AG09319 (cell line): Measurements from ENCODE around the gene CFAP99.

Experiments
- DNase-seq: peaks from one replicate; pipeline ENCODE4 v3.0.0-alpha.2; 2010; ENCODE audit warnings: low read depth; ENCODE audit errors: extremely low read depth
- TF ChIP-seq, protein P1 (sequence below): IDR thresholded peaks from 2 replicates; pipeline ENCODE4 v1.5.1; 2011; ENCODE audit warnings: low read depth, mild to moderate bottlenecking, inconsistent platforms, low read length, moderate library complexity

CFAP99 gene

DNA sequence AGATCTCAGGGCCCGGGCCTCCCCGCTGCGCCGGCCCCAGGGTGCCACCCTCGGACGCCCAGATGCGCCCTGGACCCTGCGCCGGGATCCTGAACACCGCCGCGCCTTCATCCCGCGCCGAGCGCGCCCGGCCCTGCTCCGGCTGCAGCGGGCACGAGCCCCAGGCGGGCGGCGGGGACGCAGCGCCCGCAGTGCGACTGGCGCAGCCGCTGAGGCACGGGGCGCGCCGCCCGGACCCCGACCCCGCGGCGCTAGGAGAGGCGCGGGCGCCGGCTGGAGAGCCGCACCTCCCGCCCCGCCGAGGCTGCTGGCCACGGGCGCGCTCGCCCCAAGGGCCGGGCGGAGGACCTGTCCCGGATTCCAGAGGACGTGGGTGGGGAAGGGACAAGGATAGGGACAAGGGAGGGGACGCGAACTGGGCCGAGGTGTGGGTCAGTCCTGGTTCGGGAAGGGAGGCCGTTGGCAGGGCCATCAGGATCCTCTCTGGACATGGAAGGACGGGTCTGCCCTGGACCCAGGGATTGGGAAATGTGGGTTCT is 1.5 kb upstream of the CFAP99 start:
- TF ChIP-seq, protein P1, sequence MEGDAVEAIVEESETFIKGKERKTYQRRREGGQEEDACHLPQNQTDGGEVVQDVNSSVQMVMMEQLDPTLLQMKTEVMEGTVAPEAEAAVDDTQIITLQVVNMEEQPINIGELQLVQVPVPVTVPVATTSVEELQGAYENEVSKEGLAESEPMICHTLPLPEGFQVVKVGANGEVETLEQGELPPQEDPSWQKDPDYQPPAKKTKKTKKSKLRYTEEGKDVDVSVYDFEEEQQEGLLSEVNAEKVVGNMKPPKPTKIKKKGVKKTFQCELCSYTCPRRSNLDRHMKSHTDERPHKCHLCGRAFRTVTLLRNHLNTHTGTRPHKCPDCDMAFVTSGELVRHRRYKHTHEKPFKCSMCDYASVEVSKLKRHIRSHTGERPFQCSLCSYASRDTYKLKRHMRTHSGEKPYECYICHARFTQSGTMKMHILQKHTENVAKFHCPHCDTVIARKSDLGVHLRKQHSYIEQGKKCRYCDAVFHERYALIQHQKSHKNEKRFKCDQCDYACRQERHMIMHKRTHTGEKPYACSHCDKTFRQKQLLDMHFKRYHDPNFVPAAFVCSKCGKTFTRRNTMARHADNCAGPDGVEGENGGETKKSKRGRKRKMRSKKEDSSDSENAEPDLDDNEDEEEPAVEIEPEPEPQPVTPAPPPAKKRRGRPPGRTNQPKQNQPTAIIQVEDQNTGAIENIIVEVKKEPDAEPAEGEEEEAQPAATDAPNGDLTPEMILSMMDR = no peak
- DNase-seq = no peak

DNA sequence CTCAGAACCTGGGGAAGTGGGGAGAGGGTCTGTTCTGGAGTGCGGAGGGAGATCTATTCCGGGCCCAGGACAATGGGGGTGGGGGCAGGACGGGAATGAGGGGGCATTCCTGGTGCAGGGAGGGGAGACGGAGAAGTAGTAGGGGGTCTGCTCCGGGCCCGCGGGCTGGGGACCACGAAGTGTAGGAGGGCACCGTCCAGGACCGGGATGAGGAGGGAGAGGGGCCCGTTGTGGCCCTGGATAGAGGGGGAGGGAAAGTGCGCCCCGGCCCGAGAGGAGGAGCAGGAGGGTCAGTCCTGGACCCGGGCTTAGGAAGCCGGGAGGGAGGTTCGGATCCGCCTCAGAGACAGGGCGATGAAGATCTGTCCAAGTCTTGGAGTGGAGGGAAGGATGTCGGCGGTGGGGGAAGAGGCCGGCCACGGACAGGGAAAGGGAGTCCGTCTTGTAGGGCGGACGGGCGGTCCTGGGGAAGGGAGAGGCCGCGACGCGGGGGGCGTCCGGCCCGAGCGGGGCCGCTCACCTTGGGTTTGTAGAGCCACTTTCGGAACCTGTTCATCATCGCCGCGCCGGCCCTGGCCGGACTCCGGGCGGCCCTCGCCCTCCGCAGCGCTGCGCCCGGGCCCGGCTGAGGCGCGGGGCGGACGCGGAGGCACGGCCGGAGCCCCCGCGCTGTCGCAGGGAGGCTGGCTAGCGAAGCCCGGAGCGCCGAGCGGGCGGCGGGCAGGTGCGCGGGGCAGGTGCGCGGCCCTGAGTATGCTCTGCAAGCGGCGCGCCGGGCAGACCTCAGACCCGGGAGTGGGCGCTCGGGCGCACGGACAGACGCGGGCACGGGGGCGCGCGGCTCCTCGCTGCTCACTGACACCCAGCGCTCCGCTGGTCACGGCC is 748 bp upstream of the CFAP99 start, which contains the start of gene ZFYVE28:
Gene ZFYVE28, minus strand, starts transcription at position 881 of the 885 bp plus-strand sequence. Its CDS starts 322 bp downstream, at position 559.
- TF ChIP-seq, protein P1 = no peak
- DNase-seq = no peak

DNA sequence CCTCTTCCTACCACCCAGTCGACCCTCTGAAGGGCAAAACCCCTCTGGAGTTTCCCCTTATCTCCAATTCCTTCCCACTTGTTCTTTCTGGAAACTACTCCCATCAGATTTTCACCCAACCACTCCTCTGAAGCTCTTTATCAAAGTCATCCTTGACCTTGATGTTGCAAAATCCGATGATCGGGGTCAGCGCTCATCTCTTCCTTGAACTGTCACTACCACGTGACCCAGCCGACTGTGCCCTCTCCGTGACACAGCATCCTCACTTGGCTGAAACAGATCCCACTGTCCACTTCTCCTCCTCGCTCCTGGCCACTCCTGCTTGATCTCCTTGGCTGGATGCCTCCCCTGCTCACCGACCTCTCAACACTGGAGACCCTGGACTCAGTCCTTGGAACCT is 1.1 kb downstream of the CFAP99 start:
- DNase-seq = no peak
- TF ChIP-seq, protein P1 = no peak

- TF ChIP-seq, protein P1 = no peak
- no peak for DNase-seq
Measured at GRCh38 chr4:2421928-2422327, 3.2 kb downstream of the CFAP99 start.

- no peak for DNase-seq
Measured at GRCh38 chr4:2423066-2423465, 4.3 kb downstream of the CFAP99 start.

GRCh38 chr4:2423695-2424094 is 4.9 kb downstream of the CFAP99 start:
- no peak for DNase-seq
- TF ChIP-seq, protein P1 = no peak

More at GRCh38 chr4:2423066-2423465, 4.3 kb downstream of the CFAP99 start:
- TF ChIP-seq, protein P1 = no peak

DNA sequence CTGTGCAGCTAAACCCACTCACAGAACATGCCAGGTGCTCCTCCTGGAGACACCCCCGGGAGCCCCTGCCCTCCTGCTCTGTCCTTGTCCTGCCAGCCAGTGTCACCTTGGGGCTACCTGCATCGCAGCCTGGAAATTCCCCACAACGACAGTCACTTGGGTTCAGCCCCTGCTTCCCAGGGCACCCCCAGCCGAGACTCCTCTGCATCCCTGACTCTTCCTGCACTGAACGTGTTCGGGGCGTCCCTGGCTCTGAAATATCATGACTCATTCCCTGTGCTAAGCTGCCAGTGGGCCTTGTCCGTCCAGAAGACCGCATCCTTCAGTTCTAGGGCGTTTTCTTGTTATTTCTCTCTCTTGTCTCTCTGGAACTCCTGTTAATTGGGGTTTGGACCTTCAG is 5.8 kb downstream of the CFAP99 start:
- TF ChIP-seq, protein P1 = no peak
- DNase-seq = no peak
